GM12878 (cell line): ENCODE measurements around the gene PHF2.

Source experiments
- CBFB ChIP-seq: IDR thresholded peaks from 2 replicates; pipeline ENCODE4 v1.6.1; 2016; ENCODE audit warnings: antibody characterized with exemption, low read depth
- CTCF ChIP-seq, 3 experiments: IDR thresholded peaks in 2 of 3; conservative IDR thresholded peaks in 1 of 3; 2 replicates each; pipeline ENCODE4 v1.5.1; 2011; ENCODE audit warnings: low read depth in 3 of 3, low read length in 3 of 3, mild to moderate bottlenecking in 3 of 3, control low read depth in 2 of 3, moderate library complexity in 2 of 3, inconsistent platforms in 1 of 3, mixed read lengths in 1 of 3; ENCODE audit not compliant: control insufficient read depth in 2 of 3, insufficient read depth in 1 of 3; ENCODE audit errors: extremely low read depth in 1 of 3
- GABPA ChIP-seq: IDR thresholded peaks from 2 replicates; pipeline ENCODE4 v1.6.1; 2014; ENCODE audit warnings: antibody characterized with exemption, low read depth, mild to moderate bottlenecking, inconsistent platforms
- SIN3A ChIP-seq: IDR thresholded peaks from 2 replicates; pipeline ENCODE4 v1.6.1; 2012; ENCODE audit warnings: low read depth, low read length, improper control_type of control experiment

- no peak for TF ChIP-seq CBFB
- no peak for TF ChIP-seq CTCF (IDR thresholded peaks at IDR 0.05 in 2 of 3, conservative IDR thresholded peaks at IDR 0.05 in 1 of 3; ENCODE audit: control insufficient read depth in 2 of 3, extremely low read depth in 1 of 3, insufficient read depth in 1 of 3, low read depth in 3 of 3, low read length in 3 of 3)
- TF ChIP-seq GABPA, result no peak
- no peak for TF ChIP-seq SIN3A
Observed at GRCh38 chr9:93680443-93681268, 104.3 kb downstream of the PHF2 start.
